GM21381 (cell line): ENCODE measurements around the gene ASPG.

Experiments
- ATAC-seq: cut with Tn5 transposase; IDR thresholded peaks from one replicate; pipeline ENCODE4 v1.9.1; 2021; ENCODE audit warnings: mild to moderate bottlenecking, moderate library complexity; ENCODE audit not compliant: unreplicated experiment

ASPG gene

DNA sequence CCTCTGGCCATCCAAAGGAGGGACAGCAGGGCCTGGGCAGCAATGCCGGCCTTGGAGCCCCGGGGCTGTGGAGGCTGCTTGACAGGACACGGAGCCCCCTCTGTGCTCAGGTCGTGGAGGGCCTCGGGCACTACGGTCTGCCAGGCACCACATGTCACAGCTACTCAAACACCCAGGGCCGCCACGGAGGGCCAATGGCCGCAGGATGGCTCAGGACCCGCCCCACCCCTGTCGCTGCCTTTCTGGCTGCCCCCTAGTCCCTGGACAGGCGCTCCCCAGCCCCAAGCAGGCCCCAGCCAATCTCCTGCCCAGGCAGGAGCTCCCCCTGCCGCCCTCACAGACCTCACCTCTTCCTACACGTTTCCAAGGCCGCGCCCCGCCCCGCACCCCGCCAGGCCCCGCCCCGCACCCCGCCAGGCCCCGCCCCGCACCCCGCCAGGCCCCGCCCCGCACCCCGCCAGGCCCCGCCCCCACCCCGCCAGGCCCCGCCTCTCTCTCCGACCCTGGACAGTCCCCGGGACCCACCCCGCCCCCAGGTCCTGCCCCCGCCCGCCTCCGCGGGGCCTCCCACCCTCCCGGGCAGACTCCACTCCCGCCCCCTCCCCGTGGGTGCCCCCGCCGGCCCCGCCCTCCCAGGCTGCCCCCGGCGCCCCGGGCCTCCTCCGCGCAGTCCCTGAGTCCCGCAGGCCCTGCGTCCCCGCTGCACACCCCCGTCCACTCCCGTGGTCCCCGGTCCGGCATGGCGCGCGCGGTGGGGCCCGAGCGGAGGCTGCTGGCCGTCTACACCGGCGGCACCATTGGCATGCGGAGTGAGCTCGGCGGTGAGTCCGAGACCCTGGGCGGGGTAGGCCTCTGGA lies at the start of gene ASPG:
Gene ASPG, plus strand, starts transcription at position 669 of the 857 bp plus-strand sequence. Its CDS starts 71 bp downstream, at position 740.
- no peak for ATAC-seq

GRCh38 chr14:104036212-104036611 lies 49.3 kb upstream of the ASPG start:
- no peak for ATAC-seq

DNA sequence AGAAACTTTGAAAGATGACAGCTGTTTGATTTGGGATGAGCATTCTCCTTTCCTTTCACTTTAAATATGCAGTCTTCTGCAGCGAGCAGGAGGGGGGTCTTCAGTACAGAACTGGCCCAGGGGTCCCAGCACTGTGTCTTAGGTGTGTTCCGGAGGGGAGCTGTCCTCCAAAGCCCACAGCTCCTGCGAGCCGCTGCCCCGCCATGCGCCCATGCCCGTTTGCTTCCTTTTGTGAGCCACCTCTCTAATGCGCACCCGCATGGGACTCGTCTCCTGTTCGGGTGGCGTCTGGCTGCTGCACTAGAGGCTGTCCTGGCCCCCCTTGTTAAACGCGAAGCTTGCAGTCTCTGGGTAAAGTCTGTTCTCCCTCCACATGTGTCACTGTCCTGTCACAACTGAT lies 48.4 kb upstream of the ASPG start:
- ATAC-seq: no peak

- ATAC-seq: no peak
These were observed 47.6 kb upstream of the ASPG start for GRCh38 chr14:104037903-104038302.

DNA sequence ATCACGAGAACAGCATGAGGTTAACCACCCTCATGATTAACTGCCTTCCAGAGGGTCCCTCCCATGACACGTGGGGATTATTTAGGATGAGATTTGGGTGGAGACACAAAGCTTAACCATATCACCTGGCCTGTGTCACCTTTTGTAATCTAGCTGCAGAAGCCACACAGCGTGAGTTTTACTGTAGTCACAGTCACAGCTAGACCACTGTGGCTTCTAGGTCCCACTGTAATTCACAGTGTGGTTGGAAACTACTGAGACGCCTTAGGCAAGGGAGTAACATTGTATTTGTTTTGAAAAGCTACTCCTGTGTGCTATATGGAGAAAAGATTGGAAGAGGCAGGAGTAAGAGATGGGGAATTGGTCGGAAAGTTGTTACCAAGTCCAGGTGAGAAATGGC lies 46.3 kb upstream of the ASPG start:
- no peak for ATAC-seq

DNA sequence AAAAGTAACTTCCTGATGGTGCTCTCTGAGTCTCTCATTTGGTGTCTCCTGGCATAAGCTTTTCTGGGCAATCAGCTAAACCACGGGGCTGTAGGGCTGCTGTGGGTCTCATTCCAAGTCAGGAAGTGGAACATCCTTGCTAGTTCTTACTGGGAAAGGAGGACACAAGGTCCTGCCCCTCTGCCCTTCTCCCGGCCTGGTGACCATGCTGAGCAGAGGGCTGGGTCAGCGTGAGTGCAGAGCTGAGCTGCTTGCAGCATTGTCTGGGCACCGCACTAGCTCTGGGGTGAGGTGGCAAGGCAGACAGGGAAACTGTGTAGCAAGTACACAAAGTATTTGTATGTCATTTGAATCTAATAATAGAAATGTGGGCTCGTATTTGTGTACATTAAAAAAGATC lies 45.0 kb upstream of the ASPG start:
- no peak for ATAC-seq

GRCh38 chr14:104041430-104042104 lies 43.9 kb upstream of the ASPG start:
- ATAC-seq: no peak

DNA sequence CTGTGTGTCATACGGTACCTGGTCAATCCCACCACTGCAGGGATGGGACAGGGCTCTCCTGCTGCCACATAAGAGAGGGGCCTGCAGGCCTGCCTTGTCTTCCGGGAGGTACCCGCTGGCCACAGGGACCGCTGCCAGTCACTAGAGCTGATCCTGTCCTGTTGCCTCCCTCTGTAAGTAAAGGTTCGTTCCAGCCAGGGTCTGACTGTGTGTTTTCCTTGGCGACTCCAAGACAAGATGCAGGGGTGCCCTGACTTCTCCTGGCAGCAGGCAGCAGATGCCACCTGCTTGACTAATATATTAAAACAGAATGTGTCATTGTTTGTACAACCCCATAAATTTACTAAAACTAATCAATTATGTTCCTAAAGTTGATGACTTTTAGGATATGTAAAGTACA lies 41.5 kb upstream of the ASPG start:
- no peak for ATAC-seq

- no peak for ATAC-seq
These were observed 37.7 kb upstream of the ASPG start for GRCh38 chr14:104047761-104048160.

GRCh38 chr14:104048758-104049507 lies 36.6 kb upstream of the ASPG start:
- no peak for ATAC-seq

DNA sequence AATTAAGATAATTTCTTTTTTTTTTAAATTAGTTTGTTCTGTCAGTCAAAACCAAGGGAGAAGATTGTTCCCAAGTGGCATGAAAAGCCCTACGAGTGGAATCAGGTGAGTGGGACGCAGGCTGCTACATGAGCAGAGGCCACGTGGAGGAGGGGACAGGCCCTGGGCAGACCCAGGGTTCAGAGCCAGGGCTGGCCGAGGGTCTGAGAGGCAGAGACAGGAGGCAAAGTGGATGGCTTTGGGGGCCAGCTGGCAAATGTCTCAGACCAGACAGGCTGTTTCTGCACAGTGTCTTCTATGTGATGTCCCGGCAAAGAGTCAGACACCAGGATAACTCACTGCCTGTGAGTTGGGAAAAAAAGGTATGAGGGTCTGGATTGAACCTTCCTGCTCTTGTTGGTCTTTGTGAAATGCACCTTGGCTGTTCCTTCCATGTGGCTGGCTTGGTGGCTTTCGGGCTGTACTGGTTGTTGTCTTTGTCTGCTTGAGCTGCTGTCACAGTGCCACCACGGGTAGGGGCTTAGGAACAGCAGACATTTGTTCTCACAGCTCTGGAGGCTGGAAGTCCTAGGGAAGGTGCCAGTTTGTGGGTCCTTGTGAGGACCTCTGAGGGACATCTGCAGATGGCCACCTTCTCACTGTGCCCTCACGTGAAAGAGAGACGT lies 35.8 kb upstream of the ASPG start:
- ATAC-seq: no peak

DNA sequence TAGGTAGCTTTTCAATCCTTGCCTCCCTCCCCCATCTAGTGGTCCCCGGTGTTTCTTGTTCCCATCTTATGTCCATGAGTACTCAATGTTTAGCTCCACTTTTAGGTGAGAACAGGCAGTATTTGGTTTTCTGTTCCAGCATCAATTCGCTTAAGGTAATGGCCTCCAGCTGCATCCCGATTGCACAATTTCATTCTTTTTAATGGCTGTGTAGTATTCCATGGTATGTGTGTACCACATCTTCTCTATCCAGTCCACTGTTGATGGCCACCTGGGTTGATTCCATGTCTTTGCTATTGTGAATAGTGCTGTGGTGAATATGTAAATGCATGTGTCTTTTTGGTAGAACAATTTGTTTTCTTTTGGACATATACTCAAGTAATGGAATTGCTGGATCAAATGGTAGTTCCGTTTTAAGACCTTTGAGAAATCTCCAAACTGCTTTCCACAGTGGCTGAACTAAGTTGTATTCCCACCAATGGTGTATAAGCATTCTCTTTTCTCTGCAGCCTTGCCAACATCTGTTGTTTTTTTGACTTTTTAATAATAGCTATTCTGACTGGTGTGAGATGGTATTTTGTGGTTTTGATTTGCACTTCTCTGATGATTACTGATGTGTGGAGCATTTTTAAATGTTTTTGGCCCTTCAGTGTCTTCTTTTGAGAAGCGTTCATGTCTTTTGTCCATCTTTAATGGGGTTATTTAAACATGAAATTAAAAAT lies 34.2 kb upstream of the ASPG start:
- ATAC-seq: no peak

GRCh38 chr14:104054222-104054905 lies 31.1 kb upstream of the ASPG start:
- no peak for ATAC-seq

GRCh38 chr14:104062281-104062680 lies 23.2 kb upstream of the ASPG start:
- no peak for ATAC-seq

- no peak for ATAC-seq
These were observed 21.5 kb upstream of the ASPG start for GRCh38 chr14:104064003-104064402.

DNA sequence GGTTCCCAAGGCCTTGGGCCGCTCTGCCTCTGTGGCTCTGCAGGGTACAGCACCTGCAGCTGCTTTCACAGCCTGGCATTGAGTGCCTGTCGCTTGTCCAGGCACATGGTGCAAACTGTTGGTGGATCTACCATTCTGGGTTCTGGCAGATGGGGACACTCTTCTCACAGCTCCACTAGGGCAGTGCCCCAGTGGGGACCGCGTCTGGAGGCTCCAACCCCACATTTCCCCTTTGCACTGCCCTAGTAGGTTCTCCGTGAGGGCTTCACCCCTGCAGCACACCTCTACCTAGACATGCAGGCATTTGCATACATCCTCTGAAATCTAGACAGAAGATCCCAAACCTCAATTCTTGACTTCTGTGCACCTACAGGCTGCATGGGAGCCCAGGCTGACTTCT lies 19.2 kb upstream of the ASPG start:
- no peak for ATAC-seq

GRCh38 chr14:104066719-104067295 lies 18.7 kb upstream of the ASPG start:
- ATAC-seq: no peak

DNA sequence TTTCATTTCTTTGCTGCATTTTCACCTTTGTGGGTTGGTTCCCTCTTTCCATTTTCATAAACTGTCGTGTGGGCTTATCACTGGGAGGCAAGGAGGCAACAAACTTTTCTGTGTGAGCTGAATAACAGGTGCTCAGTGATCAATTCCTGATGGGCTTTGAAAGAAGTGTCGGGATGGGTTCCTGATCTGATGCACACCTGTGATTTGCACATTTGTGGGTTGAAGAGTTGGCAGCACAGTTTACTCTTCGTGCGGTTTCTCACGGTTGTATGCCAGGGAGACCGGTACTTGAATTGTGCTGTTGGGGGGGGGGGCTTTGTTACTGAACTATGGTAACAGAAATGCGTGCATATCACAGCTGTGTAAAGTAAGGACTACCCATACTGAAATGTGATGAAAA lies 16.0 kb upstream of the ASPG start:
- ATAC-seq: no peak

DNA sequence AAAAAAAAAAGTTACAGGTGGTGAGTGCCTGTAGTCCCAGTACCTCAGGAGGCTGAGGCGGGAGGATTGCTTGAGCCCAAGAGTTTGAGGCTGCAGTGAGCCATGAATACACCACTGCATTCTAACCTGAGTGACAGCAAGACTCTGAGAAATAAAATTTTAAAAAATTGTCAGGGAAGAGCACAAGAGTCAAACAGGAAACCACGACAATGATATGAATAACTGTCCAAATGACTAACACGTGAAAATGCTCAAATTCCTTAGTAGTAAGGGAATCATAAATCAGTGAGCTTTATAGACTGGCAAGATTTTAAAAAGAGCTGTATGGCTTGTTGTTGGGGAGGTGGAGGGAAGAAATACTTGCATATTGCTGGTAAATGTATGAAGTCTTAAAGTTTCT lies 12.9 kb upstream of the ASPG start:
- ATAC-seq: no peak

DNA sequence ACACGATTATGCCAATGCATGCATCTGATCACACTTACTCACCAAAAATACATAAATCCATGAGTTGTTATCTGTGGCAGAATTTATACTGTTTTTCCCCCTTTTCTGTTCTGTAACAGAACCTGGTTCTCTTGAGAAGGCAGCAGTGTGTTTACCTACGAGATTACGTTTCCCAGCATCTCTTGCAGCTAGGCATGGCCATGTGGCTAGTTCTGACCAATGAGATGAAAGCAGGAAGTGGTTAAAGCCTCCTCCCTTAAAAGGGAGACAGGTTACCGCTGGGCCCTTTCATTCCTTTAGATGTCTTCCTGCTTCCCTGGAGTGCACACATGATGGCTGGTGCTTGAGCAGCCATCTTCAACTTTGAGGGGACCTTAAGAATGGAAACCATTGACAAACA lies 11.7 kb upstream of the ASPG start:
- no peak for ATAC-seq
